ENCODE results near the gene ERP44.

DNA sequence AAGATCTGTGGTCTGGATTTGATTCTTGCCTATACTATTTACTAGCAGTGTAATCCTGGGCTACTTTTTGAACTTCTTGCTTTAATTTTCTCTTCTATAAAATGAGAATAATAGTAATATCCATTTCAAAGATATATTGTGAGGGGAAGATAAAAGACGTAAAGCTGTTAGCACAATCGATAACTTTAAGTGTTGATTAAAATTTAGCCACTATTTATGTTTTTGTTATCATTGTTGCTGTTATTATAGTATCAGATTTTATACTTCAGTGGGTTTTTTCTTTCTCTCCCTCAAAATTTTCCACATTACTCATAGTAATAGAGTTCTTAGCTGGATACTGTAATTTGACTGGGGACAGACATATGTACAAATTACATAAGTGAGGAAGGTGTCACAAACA, 150.3 kb downstream of the ERP44 start:
- TF ChIP-seq, protein P1, sequence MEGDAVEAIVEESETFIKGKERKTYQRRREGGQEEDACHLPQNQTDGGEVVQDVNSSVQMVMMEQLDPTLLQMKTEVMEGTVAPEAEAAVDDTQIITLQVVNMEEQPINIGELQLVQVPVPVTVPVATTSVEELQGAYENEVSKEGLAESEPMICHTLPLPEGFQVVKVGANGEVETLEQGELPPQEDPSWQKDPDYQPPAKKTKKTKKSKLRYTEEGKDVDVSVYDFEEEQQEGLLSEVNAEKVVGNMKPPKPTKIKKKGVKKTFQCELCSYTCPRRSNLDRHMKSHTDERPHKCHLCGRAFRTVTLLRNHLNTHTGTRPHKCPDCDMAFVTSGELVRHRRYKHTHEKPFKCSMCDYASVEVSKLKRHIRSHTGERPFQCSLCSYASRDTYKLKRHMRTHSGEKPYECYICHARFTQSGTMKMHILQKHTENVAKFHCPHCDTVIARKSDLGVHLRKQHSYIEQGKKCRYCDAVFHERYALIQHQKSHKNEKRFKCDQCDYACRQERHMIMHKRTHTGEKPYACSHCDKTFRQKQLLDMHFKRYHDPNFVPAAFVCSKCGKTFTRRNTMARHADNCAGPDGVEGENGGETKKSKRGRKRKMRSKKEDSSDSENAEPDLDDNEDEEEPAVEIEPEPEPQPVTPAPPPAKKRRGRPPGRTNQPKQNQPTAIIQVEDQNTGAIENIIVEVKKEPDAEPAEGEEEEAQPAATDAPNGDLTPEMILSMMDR (IDR thresholded peaks at IDR 0.05) = no peak
- no peak for TF ChIP-seq POLR2A (IDR thresholded peaks at IDR 0.05)
